ENCODE measurements around the gene TNNI2.

DNA sequence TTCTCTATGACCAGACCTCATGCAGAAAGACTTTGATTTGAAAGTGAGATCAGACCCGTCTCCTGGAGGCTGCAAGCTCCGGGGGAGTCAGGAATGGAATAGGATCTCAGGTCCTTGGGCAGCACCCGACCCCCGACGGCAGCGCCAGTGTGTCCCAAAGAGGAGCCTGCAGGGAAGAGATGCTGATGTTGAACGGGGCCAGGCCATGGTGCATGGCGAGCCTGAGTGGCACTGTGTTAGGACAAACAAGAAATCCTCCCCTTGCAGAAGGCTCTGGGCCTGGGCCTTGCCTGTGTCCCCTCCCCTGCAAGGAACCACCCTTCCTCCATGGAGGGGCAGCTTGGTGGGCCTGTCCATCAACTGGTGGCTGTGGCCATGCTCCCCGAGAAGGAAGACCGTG, 24.1 kb upstream of the TNNI2 start:
- no peak for TF ChIP-seq CTCF (IDR thresholded peaks at IDR 0.05; ENCODE audit: low read depth, low read length, missing input control)
- TF ChIP-seq RAD21 (IDR thresholded peaks at IDR 0.05): no peak
- TF ChIP-seq, protein P1, sequence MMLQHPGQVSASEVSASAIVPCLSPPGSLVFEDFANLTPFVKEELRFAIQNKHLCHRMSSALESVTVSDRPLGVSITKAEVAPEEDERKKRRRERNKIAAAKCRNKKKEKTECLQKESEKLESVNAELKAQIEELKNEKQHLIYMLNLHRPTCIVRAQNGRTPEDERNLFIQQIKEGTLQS (IDR thresholded peaks at IDR 0.05): no peak
- TF ChIP-seq RXRA (IDR thresholded peaks at IDR 0.05): no peak
